ENCODE data around the gene CNTNAP5. TPM values are rescaled to one million over a fixed set of nuclear protein-coding genes. Genes with fewer than 3 reads are reported as not detected.

The CNTNAP5 gene
- total and polyA plus RNA-seq, 2 of the 13 experiments (the other 11 are each of a cell fraction or from before 2014, with no cell fraction given), result not detected

DNA sequence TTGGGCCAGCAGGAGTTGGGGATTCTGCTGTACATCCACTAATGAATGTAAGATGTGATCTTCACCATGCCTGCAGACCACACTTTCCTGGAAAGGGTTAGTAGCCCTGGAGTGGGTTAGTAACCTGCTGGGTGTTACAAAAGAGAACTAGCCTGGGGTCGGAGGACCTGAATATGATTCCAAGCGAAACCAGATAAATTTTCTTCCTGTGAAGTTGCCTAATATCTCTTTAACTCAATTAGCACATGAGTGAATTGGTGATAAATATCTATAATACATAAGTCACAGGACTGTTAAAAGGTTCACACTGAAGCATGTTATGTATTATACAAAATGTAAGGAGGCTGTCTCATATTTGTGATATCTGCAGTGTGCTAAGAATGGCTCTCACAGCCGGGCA lies 291.0 kb downstream of the CNTNAP5 start:
- in situ Hi-C loops (cut with HindIII; ENCODE audit: extremely low pct_ligation_motif_present, low pct_unique_long_range_greater_than_20kb) (no loop called here), intact Hi-C loops (cut with micrococcal nuclease; ENCODE audit: unreplicated experiment) (no loop called here)
- Histone ChIP-seq H3K4me3 (replicated peaks in 1 of 3; ENCODE audit: insufficient read depth in 1 of 3, low read depth in 2 of 3, low read length in 3 of 3) (no peak overlapping the region), H3K4me1 (ENCODE audit: insufficient read depth, low read length) (no peaks in the 10 kb centered on the region), H3K79me2 (ENCODE audit: insufficient read depth, low read length) (no peaks in the 10 kb centered on the region), H3K9ac (ENCODE audit: insufficient read depth, low read depth, low read length) (no peak overlapping the region), H3K4me2 (ENCODE audit: low read depth, low read length) (no peak overlapping the region), H4K20me1 (ENCODE audit: insufficient read depth, low read length) (no peaks in the 10 kb centered on the region), H3K36me3 (replicated peaks in 1 of 2; ENCODE audit: control insufficient read depth in 1 of 2, insufficient read depth in 2 of 2, low read length in 2 of 2) (no peaks in the 10 kb centered on the region), H3K9me3 (ENCODE audit: low read length) (no peaks in the 10 kb centered on the region), H2AFZ (ENCODE audit: low read length) (no peak overlapping the region), H3K27me3 (ENCODE audit: control insufficient read depth in 1 of 2, insufficient read depth in 2 of 2, low read length in 2 of 2) (no peaks in the 10 kb centered on the region; a peak in 1 of 5 replicates), H3K27ac (ENCODE audit: extremely low read length, insufficient read depth, low read length) (no peak overlapping the region)
- WGBS (ENCODE audit: low lambda C conversion rate), result 15% methylated on average over 3 of the region's 3 CpGs
- ChIA-PET CTCF (ENCODE audit: low intra/inter-chr PET ratio, low total read pairs) (no interaction called here), POLR2A (no interaction called here)
- BruUV-seq (replicated peaks), result no TSS peak
- DNase-seq (ENCODE audit: low spot score), result no peak
- ATAC-seq, result no peak
- TF ChIP-seq ZBTB4 (CRISPR knock-in tag; IDR thresholded peaks at IDR 0.05; ENCODE audit: borderline replicate concordance), result no peak
- TF ChIP-seq CREB1 (IDR thresholded peaks at IDR 0.05), result no peak
- no peak for TF ChIP-seq CREB1 (CRISPR knock-in tag; IDR thresholded peaks at IDR 0.05)
- no peak for FAIRE-seq

DNA sequence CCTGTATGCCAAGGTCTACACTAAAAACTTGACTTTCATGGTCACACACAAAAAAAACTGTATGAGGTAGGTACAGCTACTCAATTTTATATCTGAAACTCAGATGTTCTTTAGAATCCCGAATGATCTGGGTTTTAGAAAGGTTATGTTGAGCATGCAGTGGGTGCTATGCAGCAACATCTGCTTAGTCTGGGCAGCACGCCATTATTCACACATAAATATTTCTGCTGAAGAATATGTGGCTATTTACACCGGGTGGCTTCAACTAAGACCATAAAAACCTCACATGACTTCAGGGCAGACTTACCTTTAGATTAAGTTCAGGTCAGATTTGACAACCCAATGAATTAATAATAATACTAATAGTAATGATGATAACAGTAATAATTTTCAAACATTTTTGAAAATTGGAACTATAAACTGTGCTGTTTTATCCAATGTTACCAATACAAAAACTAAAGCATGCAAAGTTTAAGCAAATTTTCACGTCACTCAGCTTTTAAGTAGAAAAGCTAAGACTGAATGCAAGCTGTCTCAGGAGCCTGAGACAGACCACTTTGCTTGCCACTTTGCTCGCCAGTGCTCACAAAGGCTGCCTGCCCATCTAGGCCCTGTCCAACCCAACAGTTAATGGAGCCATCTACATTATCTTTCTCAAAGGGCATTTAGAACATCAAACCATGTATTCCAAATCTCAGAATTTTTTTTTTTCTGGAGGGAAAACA lies 292.0 kb downstream of the CNTNAP5 start:
- H4K20me1 ChIP-seq (ENCODE audit: insufficient read depth, low read length), result no peaks in the 10 kb centered on the region
- H3K9me3 ChIP-seq (ENCODE audit: low read length), result no peaks in the 10 kb centered on the region
- WGBS (ENCODE audit: low lambda C conversion rate), result 4% methylated on average over 5 of the region's 5 CpGs
- no TSS peak for BruUV-seq (replicated peaks)
- H3K36me3 ChIP-seq (replicated peaks in 1 of 2; ENCODE audit: control insufficient read depth in 1 of 2, insufficient read depth in 2 of 2, low read length in 2 of 2), result no peaks in the 10 kb centered on the region
- no peak for ATAC-seq
- H3K9ac ChIP-seq (ENCODE audit: insufficient read depth, low read depth, low read length), result no peak overlapping the region
- no peak overlapping the region for H3K27ac ChIP-seq (ENCODE audit: extremely low read length, insufficient read depth, low read length)
- in situ Hi-C loops (cut with HindIII; ENCODE audit: extremely low pct_ligation_motif_present, low pct_unique_long_range_greater_than_20kb), result no loop called here
- no peak overlapping the region for H3K4me2 ChIP-seq (ENCODE audit: low read depth, low read length)
- H3K79me2 ChIP-seq (ENCODE audit: insufficient read depth, low read length), result no peaks in the 10 kb centered on the region
- FAIRE-seq, result no peak
- H3K4me1 ChIP-seq (ENCODE audit: insufficient read depth, low read length), result no peaks in the 10 kb centered on the region
- CTCF ChIA-PET (ENCODE audit: low intra/inter-chr PET ratio, low total read pairs), result no interaction called here
- DNase-seq (ENCODE audit: low spot score), result no peak
- H3K4me3 ChIP-seq (replicated peaks in 1 of 3; ENCODE audit: insufficient read depth in 1 of 3, low read depth in 2 of 3, low read length in 3 of 3), result no peak overlapping the region
- POLR2A ChIA-PET, result no interaction called here
- H2AFZ ChIP-seq (ENCODE audit: low read length), result peak overlapping the region; percentile 33
- no peaks in the 10 kb centered on the region; a peak in 1 of 5 replicates for H3K27me3 ChIP-seq (ENCODE audit: control insufficient read depth in 1 of 2, insufficient read depth in 2 of 2, low read length in 2 of 2)
- intact Hi-C loops (cut with micrococcal nuclease; ENCODE audit: unreplicated experiment), result no loop called here
- TF ChIP-seq, protein P1, sequence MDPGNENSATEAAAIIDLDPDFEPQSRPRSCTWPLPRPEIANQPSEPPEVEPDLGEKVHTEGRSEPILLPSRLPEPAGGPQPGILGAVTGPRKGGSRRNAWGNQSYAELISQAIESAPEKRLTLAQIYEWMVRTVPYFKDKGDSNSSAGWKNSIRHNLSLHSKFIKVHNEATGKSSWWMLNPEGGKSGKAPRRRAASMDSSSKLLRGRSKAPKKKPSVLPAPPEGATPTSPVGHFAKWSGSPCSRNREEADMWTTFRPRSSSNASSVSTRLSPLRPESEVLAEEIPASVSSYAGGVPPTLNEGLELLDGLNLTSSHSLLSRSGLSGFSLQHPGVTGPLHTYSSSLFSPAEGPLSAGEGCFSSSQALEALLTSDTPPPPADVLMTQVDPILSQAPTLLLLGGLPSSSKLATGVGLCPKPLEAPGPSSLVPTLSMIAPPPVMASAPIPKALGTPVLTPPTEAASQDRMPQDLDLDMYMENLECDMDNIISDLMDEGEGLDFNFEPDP (CRISPR knock-in tag; conservative IDR thresholded peaks at IDR 0.05), result no peak
- no peak for TF ChIP-seq MIER2 (CRISPR knock-in tag; IDR thresholded peaks at IDR 0.05)
- no peak for TF ChIP-seq PLRG1 (conservative IDR thresholded peaks at IDR 0.05)
- TF ChIP-seq, protein P2, sequence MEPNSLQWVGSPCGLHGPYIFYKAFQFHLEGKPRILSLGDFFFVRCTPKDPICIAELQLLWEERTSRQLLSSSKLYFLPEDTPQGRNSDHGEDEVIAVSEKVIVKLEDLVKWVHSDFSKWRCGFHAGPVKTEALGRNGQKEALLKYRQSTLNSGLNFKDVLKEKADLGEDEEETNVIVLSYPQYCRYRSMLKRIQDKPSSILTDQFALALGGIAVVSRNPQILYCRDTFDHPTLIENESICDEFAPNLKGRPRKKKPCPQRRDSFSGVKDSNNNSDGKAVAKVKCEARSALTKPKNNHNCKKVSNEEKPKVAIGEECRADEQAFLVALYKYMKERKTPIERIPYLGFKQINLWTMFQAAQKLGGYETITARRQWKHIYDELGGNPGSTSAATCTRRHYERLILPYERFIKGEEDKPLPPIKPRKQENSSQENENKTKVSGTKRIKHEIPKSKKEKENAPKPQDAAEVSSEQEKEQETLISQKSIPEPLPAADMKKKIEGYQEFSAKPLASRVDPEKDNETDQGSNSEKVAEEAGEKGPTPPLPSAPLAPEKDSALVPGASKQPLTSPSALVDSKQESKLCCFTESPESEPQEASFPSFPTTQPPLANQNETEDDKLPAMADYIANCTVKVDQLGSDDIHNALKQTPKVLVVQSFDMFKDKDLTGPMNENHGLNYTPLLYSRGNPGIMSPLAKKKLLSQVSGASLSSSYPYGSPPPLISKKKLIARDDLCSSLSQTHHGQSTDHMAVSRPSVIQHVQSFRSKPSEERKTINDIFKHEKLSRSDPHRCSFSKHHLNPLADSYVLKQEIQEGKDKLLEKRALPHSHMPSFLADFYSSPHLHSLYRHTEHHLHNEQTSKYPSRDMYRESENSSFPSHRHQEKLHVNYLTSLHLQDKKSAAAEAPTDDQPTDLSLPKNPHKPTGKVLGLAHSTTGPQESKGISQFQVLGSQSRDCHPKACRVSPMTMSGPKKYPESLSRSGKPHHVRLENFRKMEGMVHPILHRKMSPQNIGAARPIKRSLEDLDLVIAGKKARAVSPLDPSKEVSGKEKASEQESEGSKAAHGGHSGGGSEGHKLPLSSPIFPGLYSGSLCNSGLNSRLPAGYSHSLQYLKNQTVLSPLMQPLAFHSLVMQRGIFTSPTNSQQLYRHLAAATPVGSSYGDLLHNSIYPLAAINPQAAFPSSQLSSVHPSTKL (CRISPR knock-in tag; IDR thresholded peaks at IDR 0.05), result no peak
- no peak for TF ChIP-seq NONO (IDR thresholded peaks at IDR 0.05)
- no peak for TF ChIP-seq NONO (CRISPR knock-in tag; conservative IDR thresholded peaks at IDR 0.05)
